ENCODE data around the gene SREBF2.

The SREBF2 gene

GRCh38 chr22:41922328-41922727 is 89.4 kb downstream of the SREBF2 start:
- no peak for DNase-seq (ENCODE audit: low read depth)

DNA sequence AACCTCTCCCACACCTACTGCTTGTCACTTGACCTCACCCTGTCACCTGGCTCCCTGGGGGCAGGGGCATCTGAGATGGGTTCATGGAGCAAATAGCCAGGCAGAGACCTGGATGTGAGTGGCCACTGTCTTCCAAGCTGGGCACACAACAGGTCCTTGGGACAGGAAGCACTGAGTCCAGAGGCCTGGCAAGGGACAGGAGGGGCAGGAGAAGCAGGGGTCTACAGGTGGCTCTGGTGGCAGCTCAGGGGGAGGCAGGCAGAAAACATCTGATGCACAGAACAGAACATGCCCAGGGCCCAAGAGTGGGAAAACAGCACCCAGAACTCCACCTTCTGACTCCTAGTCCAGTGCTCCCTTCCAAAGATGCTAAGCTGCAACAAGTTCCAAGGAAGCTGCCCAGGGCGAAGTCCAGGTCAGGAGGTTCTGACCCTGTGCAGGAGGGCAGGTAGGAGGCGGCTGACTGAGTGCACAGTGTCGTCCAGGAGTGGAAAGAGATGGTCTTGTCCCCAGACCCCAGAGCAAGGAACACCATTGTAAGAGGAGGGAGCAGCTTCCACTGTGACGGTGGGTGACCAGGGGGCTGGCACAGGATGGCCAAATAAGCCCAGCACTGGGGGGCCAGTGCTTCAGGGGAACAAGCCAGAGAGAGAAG is 90.2 kb downstream of the SREBF2 start:
- no peak for DNase-seq (ENCODE audit: low read depth)

GRCh38 chr22:41923595-41924276 is 90.8 kb downstream of the SREBF2 start:
- no peak for DNase-seq (ENCODE audit: low read depth)

DNA sequence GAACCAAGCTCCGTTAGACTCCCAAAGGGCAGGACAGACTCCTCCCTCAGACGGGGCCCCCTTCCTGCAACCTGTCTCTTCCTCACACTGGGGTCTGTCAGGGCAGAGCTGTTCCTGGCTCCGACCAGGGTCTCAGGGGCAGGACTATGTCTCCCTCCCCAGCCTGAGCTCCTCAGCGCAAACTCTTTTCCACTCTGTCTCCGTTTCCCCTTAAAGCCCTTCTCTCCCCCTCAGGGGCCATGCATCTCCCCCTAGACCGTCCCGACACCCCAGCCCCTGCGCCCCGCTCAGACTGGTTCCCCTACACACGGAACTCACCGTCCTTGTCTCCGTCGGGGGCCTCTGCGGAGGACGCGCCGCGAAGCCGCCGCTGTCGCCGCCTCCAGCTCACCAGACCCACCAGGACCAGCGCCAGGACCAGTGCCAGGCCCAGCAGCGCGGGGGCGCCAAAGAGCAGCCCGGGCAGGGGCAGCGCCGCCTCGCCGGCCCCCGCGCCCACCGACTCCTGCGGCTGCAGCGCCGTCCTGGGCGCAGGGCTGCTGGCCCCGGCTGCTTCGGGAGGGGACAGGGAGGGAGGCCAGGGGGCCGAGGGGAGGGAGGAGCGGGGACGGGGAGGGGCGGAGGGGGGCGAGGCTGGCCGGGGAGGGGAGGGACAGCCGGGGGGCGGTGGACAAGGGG is 93.0 kb downstream of the SREBF2 start:
- DNase-seq (ENCODE audit: low read depth): no peak

- no peak for DNase-seq (ENCODE audit: low read depth)
Observed at GRCh38 chr22:41927813-41928212, 94.9 kb downstream of the SREBF2 start.

DNA sequence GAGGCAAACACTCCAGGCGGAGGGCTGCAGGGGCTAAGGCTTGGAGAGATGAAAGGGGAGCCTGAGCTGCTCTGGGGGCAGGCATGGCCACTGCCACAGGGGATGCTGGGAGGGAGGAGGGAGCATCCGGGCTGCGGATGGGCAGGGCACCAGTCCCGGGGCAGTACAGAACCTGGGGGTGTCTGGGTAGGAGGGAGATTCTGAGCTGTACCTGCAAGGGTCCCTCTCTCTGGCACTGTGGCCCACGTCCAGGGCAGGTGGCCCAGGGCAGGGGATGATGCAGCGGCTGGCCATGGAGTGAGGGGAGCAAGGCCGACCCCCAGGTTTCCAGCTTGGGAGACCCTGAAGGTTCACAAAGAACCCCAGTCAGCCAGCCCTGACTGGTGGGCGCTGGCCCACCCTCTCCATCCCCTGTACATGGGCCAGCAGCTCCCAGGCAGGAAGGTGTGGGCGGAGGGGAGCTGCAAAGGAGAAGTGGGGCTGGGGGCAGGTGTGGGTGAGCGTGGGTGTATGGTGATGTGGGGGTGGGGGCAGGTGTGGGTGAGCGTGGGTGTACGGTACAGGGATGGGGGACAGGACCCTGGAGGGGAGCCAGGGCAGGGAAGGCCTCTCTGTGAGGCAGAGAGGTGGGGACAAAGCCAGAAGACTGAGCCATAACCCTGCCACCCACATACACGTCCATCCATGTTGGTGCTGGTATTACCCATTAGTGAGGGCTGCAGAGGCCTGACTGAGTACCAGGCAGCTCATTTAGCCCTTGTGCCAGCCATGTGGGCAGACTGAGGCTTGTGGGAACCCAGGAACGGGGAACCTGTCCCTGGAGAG is 95.9 kb downstream of the SREBF2 start:
- DNase-seq (ENCODE audit: low read depth): no peak

GRCh38 chr22:41929418-41929810 is 96.5 kb downstream of the SREBF2 start:
- DNase-seq (ENCODE audit: low read depth): no peak

- no peak for DNase-seq (ENCODE audit: low read depth)
Observed at GRCh38 chr22:41931701-41932269, 98.9 kb downstream of the SREBF2 start.

GRCh38 chr22:41932353-41932752 is 99.4 kb downstream of the SREBF2 start:
- no peak for DNase-seq (ENCODE audit: low read depth)

GRCh38 chr22:41933411-41934177 is 100.7 kb downstream of the SREBF2 start:
- DNase-seq (ENCODE audit: low read depth): no peak

DNA sequence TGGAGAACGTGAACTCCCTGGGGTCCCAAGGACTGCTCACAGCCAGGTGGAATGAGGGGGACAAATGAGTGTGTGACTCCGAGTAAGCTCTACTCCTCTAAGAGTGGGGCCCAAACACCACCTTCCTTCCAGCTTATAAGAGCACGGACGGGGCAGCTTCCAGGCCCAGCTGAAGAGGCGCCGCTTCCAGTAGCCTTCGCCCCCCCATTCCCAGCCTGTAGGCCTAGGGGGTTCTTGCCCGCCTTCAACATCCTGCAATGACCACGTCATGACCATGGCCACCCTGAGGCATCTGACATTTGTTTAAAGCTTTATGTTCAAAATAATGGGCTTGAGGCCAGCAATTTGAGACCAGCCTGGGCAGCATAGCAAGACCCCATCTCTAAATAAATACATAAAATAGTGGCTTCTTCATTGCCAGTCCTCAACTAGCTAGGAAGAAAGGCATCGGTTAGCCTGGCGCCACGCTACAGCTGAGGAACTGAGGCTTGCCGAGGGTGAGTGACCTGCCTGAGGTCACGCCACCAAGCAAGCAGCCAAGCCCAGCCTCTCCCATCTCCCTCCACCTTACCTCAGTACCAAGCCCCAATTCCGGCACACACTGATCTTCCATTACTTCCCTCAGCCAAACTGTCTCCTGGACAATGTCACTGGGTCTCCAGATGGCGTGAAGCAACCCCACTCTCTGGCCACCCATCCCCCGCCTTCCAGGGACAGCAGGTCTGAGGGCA is 101.5 kb downstream of the SREBF2 start:
- DNase-seq (ENCODE audit: low read depth): no peak

DNA sequence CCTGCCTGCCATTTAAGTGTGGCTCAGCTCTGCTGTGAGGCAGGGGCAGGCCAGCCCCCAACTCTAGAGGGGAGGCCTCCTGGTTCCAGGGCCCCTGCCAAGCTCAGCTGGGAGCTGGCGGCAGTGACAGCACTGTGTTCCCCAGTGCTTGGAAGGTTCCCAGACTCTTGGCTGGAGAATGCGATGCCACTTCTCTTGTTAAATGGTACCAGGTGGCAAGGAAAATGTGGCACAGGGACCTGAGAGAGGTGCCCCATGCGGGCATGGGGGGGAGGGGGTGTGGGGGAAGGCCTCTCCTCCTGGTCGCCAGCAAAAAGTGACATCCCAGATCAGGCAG is 102.1 kb downstream of the SREBF2 start:
- no peak for DNase-seq (ENCODE audit: low read depth)

DNA sequence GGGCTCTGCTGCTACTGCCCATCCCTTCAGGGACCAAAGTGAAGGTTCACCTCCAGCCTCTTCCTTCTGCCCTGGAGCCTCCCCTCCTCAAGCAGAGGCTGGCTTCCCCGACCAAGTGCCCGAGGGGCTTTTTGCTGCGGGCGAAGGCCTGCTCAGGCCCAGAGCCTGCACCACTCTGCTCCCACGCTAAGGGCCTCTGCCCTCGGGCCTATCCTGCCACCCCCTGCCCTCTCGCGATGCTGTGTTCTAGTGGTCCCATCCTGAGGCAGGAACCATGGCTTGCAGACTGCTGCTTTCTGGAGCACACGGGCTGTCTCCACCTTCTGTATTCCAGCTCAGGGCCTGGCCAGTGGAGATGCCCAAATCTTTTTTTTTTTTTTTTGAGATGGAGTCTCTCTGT is 102.6 kb downstream of the SREBF2 start:
- no peak for DNase-seq (ENCODE audit: low read depth)

DNA sequence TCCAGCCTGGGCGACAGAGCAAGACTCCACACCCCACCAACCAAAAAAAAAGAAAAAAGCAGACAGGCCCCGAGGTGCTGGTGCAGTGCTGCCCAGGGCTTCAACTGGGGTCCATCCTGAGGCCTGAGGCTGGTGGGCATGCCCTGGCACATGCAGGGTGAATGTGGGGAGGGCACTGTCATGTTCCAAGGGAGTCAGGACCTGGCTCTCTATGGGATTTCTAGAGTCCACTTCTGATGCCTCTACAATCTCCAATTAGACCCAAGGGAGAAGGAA is 103.9 kb downstream of the SREBF2 start:
- DNase-seq (ENCODE audit: low read depth): no peak

DNA sequence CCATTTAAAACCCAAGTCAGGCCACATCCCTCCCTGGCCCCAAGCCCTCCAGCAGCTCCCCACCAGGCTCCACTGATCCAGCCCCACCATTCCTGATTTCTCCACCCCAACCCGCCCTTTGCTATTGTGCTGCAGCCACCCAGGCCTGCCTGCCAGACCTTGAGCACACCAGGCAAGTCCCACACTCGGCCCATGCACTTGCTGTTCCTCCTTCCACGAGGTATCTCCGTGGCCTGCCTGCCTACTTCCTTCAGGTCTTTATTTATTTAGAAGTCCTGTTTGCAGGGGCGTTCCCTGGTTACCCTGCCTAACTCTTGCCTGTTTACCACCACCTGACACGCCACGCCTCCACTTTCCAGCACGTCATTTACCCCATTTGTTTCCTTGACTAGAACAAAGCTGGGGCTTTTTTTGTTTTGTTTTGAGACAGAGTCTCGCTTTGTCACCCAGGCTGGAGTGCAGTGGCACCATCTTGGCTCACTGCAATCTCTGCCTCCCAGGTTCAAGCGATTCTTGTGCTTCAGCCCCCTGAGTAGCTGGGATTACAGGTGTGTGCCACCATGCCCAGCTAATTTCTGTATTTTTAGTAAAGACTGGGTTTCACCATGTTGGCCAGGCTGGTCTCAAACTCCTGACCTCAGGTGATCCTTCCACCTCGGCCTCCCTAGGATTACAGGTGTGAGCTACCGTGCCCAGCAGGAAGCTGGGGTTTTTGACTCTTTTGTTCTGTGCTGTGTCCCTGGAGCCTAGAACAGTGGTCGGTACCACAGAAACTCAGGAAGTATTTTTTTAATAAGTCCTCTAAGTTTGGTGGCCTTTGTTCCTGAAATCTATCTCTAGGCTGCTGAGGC is 107.3 kb downstream of the SREBF2 start:
- no peak for DNase-seq (ENCODE audit: low read depth)

DNA sequence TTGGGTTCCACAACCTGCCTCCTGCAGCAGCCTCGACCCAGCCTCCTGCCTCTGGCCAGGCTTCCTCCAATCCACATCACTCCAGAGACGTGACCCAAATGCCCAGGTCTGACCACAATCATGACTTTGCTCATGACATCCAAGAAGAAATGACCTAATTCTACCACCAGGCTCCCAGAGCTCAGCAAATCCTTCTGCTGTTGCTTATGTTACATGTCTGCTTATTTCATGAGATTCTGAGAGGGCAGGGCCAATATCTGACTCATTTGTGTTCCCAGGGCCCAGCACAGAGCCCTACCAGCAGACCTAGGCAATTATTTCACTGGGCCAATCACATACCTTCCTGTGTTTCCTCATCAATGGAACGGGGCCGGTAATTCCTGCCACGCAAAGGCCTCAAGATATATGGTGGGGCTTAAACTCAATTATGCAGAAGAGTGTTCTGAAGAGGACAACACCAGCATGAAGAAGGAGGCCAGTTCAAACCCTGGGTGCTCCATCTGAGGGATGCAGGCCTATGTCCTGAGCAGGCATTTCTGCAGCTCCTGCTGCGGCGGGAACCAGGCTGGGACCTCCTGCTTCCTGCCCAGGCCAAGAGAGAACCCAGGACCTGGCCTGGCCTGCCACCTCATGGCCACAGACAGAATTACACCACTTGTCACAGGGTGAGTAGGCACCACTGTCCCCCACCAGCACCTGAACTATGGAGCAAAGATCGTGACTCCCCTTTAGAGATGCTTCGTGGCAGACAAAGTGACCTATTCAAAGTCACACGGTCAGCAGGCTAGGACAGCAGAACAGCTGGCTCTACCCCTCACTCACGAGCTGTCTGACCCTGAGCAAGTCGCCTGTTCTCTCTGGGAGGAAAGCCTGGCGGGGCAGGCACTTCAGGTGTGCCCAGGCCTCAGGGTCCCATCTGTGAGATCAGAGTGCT is 108.2 kb downstream of the SREBF2 start:
- DNase-seq (ENCODE audit: low read depth): peak; percentile 96

- DNase-seq (ENCODE audit: low read depth): no peak
Observed at GRCh38 chr22:41943661-41944209, 110.8 kb downstream of the SREBF2 start.

GRCh38 chr22:41946629-41947423 is 113.9 kb downstream of the SREBF2 start, which contains the start of gene CENPM:
Gene CENPM, minus strand, starts transcription at chr22:41947152. Its CDS starts 76 bp downstream, at chr22:41947076.
- peak; percentile 84 for DNase-seq (ENCODE audit: low read depth)

Measured in stromal cell of bone marrow (primary cell).